Colonic mucosa (tissue), 4 donors: ENCODE measurements around the gene RPH3AL. TPM values are rescaled to one million over a fixed set of nuclear protein-coding genes. Genes with fewer than 3 reads are reported as not detected.

Experiments
- DNase-seq: peaks from one replicate; pipeline ENCODE4 v3.0.0-alpha.2; 2020
- H3K27ac ChIP-seq: fragments of 200-600 bp; one replicate; pipeline ENCODE4 v1.8.0; 2021
- H3K27me3 ChIP-seq: fragments of 200-600 bp; one replicate; pipeline ENCODE4 v1.8.0; 2021
- H3K36me3 ChIP-seq: fragments of 200-600 bp; one replicate; pipeline ENCODE4 v1.8.0; 2021
- H3K4me1 ChIP-seq: fragments of 200-600 bp; one replicate; pipeline ENCODE4 v1.8.0; 2021; ENCODE audit warnings: mild to moderate bottlenecking
- H3K4me3 ChIP-seq: fragments of 200-600 bp; one replicate; pipeline ENCODE4 v1.8.0; 2021
- H3K9ac ChIP-seq, 2 donors: one replicate each; pipeline ENCODE4 v1.7.0; 2013; ENCODE audit warnings: control low read depth in 2 of 2, low read depth in 2 of 2, low read length in 2 of 2
- H3K9me3 ChIP-seq: fragments of 200-600 bp; one replicate; pipeline ENCODE4 v1.8.0; 2021
- intact Hi-C: fragments of 100-400 bp; cut with DNase I; formaldehyde crosslinking; loops from one replicate; pipeline ENCODE4 v1.14.1; 2022
- total RNA-seq, 2 donors: library from RNA; stranded (reverse); fragmentation: NEBNext Ultra II Directional in 1 of 2; extraction: Animal tissue kit (Norgen Biotek cat#: 25700) in 1 of 2; gene quantifications; one replicate each; pipeline ENCODE4 v1.2.1, GENCODE V29; 2021
- TF ChIP-seq, protein P1 (sequence below): fragments of 200-600 bp; IDR thresholded peaks from one replicate; pipeline ENCODE4 v1.8.0; 2022; ENCODE audit warnings: antibody characterized with exemption, mild to moderate bottlenecking
- donor health status: healthy.
- donor health status: DM: no; HTN: no; CAD: no.
- donor health status: DM: no; HTN: no; CAD: no.

The RPH3AL gene
- total RNA-seq, 2 donors from 2014 or later = 14.9 to 34.2 TPM

DNA sequence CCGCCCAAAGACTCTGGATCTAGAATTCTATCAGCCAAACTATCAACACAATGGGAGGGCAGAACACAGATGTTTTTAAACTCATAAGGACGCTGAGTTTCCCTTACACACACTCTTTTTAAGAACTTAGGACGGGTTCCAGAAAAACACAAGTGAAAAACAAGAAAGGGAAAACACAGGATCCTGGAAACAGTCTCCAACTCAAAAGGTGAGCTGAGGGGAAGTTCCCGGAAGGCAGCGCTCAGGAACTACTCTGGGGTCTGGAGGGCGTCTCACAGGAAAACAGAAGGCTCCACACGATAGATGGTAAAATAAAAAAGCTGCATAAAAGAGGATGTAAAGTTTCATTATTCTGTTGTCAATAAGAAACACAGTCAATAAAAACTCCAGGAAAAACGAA is 91.0 kb downstream of the RPH3AL start:
- H3K4me3 ChIP-seq = no peak overlapping the region
- DNase-seq = no peak
- no peak overlapping the region for H3K27ac ChIP-seq

DNA sequence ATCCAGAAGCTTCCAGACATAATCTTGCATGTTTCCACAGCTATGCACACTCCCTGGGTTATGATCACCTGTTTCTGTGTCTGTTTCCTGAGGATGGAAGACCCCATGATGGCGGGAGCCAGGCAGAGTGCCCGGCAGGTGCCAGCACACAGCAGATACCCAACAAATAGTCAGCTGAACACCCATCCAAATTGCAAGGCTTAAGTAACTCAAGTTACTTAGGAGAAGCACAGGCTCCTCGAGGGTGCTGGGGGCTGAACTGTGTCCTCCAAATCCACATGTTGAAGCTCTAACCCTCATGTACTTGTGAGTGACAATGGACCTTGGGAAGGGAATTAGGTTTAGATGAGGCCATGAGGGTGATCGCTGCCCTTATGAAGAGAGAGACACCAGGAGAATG is 91.7 kb downstream of the RPH3AL start:
- TF ChIP-seq, protein P1, sequence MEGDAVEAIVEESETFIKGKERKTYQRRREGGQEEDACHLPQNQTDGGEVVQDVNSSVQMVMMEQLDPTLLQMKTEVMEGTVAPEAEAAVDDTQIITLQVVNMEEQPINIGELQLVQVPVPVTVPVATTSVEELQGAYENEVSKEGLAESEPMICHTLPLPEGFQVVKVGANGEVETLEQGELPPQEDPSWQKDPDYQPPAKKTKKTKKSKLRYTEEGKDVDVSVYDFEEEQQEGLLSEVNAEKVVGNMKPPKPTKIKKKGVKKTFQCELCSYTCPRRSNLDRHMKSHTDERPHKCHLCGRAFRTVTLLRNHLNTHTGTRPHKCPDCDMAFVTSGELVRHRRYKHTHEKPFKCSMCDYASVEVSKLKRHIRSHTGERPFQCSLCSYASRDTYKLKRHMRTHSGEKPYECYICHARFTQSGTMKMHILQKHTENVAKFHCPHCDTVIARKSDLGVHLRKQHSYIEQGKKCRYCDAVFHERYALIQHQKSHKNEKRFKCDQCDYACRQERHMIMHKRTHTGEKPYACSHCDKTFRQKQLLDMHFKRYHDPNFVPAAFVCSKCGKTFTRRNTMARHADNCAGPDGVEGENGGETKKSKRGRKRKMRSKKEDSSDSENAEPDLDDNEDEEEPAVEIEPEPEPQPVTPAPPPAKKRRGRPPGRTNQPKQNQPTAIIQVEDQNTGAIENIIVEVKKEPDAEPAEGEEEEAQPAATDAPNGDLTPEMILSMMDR = no peak
- H3K36me3 ChIP-seq = no peaks in the 10 kb centered on the region
- H3K9me3 ChIP-seq = no peaks in the 10 kb centered on the region
- no peaks in the 10 kb centered on the region for H3K27me3 ChIP-seq
- DNase-seq = no peak
- H3K4me1 ChIP-seq = no peaks in the 10 kb centered on the region
- intact Hi-C loops = no loop called here
- no peak overlapping the region for H3K4me3 ChIP-seq
- H3K27ac ChIP-seq = no peak overlapping the region
- H3K9ac ChIP-seq = no peak overlapping the region

More for the DNA sequence above, 91.0 kb downstream of the RPH3AL start:
- TF ChIP-seq, protein P1 = no peak
- Histone ChIP-seq H3K36me3 (no peaks in the 10 kb centered on the region), H3K9me3 (no peaks in the 10 kb centered on the region), H3K4me1 (no peaks in the 10 kb centered on the region), H3K27me3 (no peaks in the 10 kb centered on the region), H3K9ac (no peak overlapping the region)
- intact Hi-C loops = no loop called here

DNA sequence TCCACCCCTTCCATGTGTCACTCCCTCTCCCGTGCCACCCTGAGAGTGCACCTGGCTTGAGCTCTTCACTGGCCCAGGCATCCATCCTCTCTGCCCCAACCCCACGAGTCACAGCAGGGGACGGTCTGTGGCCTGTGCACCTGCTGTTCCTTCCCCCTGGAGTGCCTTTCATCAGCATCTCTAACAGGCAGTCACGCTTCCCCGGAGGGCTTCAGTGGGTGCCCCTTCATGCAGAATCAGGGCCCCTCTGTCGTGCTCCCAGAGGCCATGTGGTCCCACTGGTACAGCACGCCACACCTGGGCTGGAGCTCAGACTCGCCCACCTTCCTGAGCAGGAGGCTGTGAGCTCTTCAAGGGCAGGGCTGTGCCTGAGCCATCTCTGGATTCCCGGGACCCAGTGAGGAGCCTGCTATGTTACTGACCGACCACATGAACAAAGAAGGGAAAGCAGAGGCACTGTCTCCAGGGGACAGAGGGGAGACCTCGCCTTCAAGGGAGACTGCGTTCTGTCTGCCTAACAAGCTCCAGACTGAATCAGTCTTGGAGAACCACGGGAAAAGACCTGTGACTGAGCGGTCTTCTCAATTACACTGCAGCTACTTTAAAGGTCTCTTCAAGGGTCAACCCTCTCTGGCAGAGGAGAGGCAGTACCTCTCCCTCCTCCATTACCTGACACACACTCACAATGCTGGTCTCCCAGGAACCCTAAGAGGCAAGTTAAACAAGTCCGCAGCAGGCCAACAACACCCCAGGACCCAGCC is 92.4 kb downstream of the RPH3AL start:
- Histone ChIP-seq H3K4me3 (no peak overlapping the region), H3K27ac (no peak overlapping the region), H3K36me3 (no peaks in the 10 kb centered on the region), H3K4me1 (no peaks in the 10 kb centered on the region), H3K9me3 (no peaks in the 10 kb centered on the region), H3K27me3 (no peaks in the 10 kb centered on the region), H3K9ac (no peak overlapping the region)
- DNase-seq = peak; percentile 3
- TF ChIP-seq, protein P1 = no peak
- intact Hi-C loops = no loop called here

DNA sequence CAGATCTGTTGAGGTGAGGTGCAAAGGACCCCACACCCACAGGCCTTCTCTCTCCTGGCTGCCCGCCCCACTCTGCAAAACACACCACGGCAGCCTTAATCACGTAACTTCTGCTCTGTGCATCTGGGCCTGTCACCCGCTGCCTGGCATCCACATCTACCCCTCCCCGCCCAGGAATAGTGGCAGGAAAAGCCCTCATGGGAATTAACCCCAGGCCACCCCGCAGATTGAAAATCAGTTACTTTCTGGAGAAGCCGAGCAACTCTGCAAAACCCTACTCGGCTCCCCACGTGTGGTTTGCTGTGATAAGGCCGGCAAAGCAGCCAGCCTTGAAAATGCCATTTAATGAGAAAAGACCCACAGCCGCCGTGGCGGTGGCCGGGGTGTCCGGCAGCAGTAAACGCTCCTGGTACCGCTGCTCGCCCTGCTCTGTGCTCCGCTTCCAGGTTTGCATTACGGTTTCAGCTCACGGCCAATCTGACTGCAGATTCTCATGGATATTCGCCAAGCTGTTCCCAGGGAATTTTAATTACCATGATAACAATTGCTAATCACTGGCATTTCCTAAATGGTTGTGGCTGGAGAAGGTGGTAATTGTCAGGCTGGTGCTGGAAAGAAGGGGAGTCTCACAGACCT is 93.1 kb downstream of the RPH3AL start:
- peak; percentile 9 for DNase-seq
- H3K9ac ChIP-seq = no peak overlapping the region
- no peaks in the 10 kb centered on the region for H3K4me1 ChIP-seq
- no peaks in the 10 kb centered on the region for H3K9me3 ChIP-seq
- no peak overlapping the region for H3K27ac ChIP-seq
- no peaks in the 10 kb centered on the region for H3K36me3 ChIP-seq
- no peak overlapping the region for H3K4me3 ChIP-seq
- TF ChIP-seq, protein P1 = no peak
- no peaks in the 10 kb centered on the region for H3K27me3 ChIP-seq
- intact Hi-C loops = no loop called here

DNA sequence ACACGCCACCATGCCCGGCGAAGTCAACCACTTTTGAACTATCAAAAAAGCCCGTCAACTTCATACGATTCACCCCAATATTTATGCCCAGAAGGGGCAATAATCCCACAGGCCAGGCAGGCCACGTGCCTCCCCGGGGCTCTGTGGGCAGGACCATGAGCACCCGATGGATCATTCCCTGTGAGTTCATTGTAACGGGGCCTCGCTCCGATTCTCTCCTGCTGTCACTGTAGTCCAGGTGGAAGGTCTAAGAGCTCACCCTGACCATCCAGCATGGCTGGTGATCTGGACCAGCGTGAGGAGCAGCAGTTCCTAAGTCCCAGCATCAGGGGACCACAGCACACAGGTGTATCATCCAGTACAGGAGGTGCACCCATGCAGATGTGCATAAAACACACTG is 93.7 kb downstream of the RPH3AL start:
- TF ChIP-seq, protein P1 = no peak
- DNase-seq = peak; percentile 12
- Histone ChIP-seq H3K36me3 (no peaks in the 10 kb centered on the region), H3K27ac (no peak overlapping the region), H3K9me3 (no peaks in the 10 kb centered on the region), H3K9ac (no peak overlapping the region), H3K4me1 (no peaks in the 10 kb centered on the region), H3K27me3 (no peaks in the 10 kb centered on the region), H3K4me3 (no peak overlapping the region)
- intact Hi-C loops = no loop called here
